Esophagus squamous epithelium (tissue), 5 donors: ENCODE measurements around the gene BMPR1B. TPM values are rescaled to one million over a fixed set of nuclear protein-coding genes. Genes with fewer than 3 reads are reported as not detected.

ENCODE experiments used
- DNase-seq: peaks from one replicate; lab custom pipeline; 2025; lab: John Stamatoyannopoulos, UW
- H3K27ac ChIP-seq, 4 donors: fragments of 200-600 bp; sonication (generic); one replicate each; pipeline ENCODE4 v1.5.1; 2016 to 2019; ENCODE audit warnings: mild to moderate bottlenecking in 1 of 4
- H3K27me3 ChIP-seq, 4 donors: fragments of 200-600 bp; sonication (generic); 1 replicate in 3 of 4; 2 replicates in 1 of 4; pipeline versions ENCODE4 v1.5.1 to v1.6.0; 2017 to 2021; ENCODE audit warnings: antibody characterized with exemption in 1 of 4
- H3K36me3 ChIP-seq, 3 donors: fragments of 200-600 bp; sonication (generic); one replicate each; pipeline ENCODE4 v1.5.1; 2016 to 2019
- H3K4me1 ChIP-seq, 3 donors: fragments of 200-600 bp; sonication (generic); one replicate each; pipeline ENCODE4 v1.5.1; 2017 to 2019
- H3K4me3 ChIP-seq, 4 donors: fragments of 200-600 bp; sonication (generic); 1 replicate in 3 of 4; 2 replicates in 1 of 4; pipeline ENCODE4 v1.5.1; 2016 to 2019; ENCODE audit warnings: mild to moderate bottlenecking in 2 of 4, moderate library complexity in 1 of 4
- H3K9me3 ChIP-seq, 3 donors: fragments of 200-600 bp; sonication (generic); one replicate each; pipeline ENCODE4 v1.5.1; 2016 to 2019
- POLR2A ChIP-seq, 4 donors: fragments of 450-650 bp; IDR thresholded peaks; one replicate each; pipeline ENCODE4 v1.6.1; 2017; ENCODE audit warnings: antibody characterized with exemption in 4 of 4, mild to moderate bottlenecking in 4 of 4, moderate library complexity in 3 of 4
- WGBS, 2 donors: methylation state at CpG; one replicate each; pipeline ENCODE4 v1.1.5; 2018; 5-methylcytosine and 5-hydroxymethylcytosine counted together
- intact Hi-C: fragments of 100-400 bp; cut with DNase I; formaldehyde crosslinking; loops from one replicate; pipeline ENCODE4 v1.15.0; 2022
- total RNA-seq, 4 donors: library from RNA; depleted of rRNA; stranded (reverse); fragments of >200 nt; gene quantifications; one replicate each; pipeline ENCODE4 v1.1.0, GENCODE V29; 2016
- TF ChIP-seq, protein P1 (sequence below), 6 experiments: fragments of 450-650 bp in 4 of 6; fragments of 200-600 bp in 2 of 6; sonication (generic) in 2 of 6; IDR thresholded peaks; one replicate each; pipeline ENCODE4 v1.5.1; 2016 to 2019; ENCODE audit warnings: antibody characterized with exemption in 6 of 6, mild to moderate bottlenecking in 4 of 6, moderate library complexity in 4 of 6
- donor health status: DM: yes; HTN: yes; CAD: no.

BMPR1B gene
- total RNA-seq, 4 donors from 2014 or later: 0.09 to 0.66 (median 0.38) TPM; not detected in 1

DNA sequence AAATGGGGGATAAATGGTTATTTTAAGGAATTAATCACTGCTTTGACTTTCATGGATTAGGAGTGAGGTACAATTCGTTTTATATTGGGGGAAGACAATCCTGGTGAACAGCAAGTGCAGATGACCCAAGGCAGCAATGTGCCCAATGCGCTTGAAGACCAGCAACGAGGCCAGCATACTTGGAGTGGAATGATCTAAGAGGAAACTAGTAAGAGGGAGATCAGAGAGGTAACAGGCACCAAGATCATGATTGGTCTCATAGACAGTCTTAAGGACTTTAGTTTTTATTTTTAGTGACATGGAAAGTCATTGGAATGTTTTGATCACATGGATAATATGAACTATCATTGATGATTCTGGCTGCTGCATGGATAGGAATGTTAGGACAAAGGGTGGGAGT is 90.6 kb downstream of the BMPR1B start:
- TF ChIP-seq, protein P1, sequence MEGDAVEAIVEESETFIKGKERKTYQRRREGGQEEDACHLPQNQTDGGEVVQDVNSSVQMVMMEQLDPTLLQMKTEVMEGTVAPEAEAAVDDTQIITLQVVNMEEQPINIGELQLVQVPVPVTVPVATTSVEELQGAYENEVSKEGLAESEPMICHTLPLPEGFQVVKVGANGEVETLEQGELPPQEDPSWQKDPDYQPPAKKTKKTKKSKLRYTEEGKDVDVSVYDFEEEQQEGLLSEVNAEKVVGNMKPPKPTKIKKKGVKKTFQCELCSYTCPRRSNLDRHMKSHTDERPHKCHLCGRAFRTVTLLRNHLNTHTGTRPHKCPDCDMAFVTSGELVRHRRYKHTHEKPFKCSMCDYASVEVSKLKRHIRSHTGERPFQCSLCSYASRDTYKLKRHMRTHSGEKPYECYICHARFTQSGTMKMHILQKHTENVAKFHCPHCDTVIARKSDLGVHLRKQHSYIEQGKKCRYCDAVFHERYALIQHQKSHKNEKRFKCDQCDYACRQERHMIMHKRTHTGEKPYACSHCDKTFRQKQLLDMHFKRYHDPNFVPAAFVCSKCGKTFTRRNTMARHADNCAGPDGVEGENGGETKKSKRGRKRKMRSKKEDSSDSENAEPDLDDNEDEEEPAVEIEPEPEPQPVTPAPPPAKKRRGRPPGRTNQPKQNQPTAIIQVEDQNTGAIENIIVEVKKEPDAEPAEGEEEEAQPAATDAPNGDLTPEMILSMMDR (IDR thresholded peaks at IDR 0.05): no peak
- no peak for TF ChIP-seq POLR2A (IDR thresholded peaks at IDR 0.05)
- peaks cover 0 to 4% (median 0%) of the 10 kb centered on the region in 3 donors for H3K9me3 ChIP-seq
- no peaks in the 10 kb centered on the region for H3K4me1 ChIP-seq
- DNase-seq: no peak
- intact Hi-C loops: no loop called here
- H3K36me3 ChIP-seq: no peaks in the 10 kb centered on the region
- no peak overlapping the region for H3K27ac ChIP-seq
- WGBS, 2 donors: 75 to 81% methylated on average over 3 of the region's 3 CpGs
- no peak overlapping the region for H3K4me3 ChIP-seq
- no peaks in the 10 kb centered on the region for H3K27me3 ChIP-seq

DNA sequence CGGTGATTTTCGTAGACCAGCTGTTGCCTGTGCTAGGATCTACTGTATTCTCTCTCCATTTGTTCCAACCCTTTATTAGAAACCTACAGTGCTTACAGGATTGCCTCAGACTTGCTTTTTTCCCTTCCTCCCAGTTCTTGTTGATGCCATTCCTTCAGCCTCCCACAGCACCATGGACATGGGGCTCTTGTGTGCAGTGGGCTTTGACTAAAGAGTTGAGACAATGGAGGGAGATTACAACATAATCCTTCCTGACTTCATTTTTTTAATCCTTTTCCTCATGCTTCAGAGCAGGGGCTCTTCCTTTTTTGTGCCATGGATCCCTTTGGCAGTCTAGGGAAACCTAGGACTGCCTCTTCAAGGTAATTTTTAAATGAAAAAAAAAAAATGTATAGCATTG is 92.1 kb downstream of the BMPR1B start:
- H3K4me1 ChIP-seq: no peaks in the 10 kb centered on the region
- intact Hi-C loops: no loop called here
- H3K9me3 ChIP-seq: peaks cover 0 to 4% (median 0%) of the 10 kb centered on the region in 3 donors
- TF ChIP-seq, protein P1 (IDR thresholded peaks at IDR 0.05): no peak
- TF ChIP-seq POLR2A (IDR thresholded peaks at IDR 0.05): no peak
- 87 to 91% methylated on average over 2 of the region's 2 CpGs for WGBS, 2 donors
- no peak overlapping the region for H3K4me3 ChIP-seq
- H3K27me3 ChIP-seq: no peaks in the 10 kb centered on the region
- no peak overlapping the region for H3K27ac ChIP-seq
- no peaks in the 10 kb centered on the region for H3K36me3 ChIP-seq
- no peak for DNase-seq

DNA sequence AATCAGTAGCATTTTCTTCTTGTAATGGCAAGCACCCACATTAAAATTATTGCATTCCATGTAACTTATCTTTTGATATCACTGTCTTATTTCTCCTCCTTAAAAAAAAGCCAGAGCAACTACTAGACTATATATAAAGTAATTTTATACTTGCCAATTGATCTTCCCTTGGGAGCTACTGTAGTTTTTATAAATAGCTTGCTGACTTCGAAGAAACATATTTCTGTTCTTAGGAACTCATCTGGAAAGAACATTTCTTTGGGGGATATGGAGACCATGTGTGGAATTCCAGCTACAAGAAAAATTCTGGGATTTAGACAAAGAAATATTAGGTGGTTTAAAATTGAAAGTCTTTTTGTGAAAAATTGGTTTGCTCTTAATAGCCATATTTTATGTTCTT is 94.9 kb downstream of the BMPR1B start:
- no peak for TF ChIP-seq POLR2A (IDR thresholded peaks at IDR 0.05)
- TF ChIP-seq, protein P1 (IDR thresholded peaks at IDR 0.05): no peak
- Histone ChIP-seq H3K36me3 (no peaks in the 10 kb centered on the region), H3K27me3 (no peaks in the 10 kb centered on the region), H3K9me3 (no peaks in the 10 kb centered on the region), H3K4me1 (no peaks in the 10 kb centered on the region), H3K4me3 (no peak overlapping the region), H3K27ac (no peak overlapping the region)
- intact Hi-C loops: no loop called here
- DNase-seq: no peak
- 40 to 42% methylated on average over 1 of the region's 1 CpG for WGBS, 2 donors

DNA sequence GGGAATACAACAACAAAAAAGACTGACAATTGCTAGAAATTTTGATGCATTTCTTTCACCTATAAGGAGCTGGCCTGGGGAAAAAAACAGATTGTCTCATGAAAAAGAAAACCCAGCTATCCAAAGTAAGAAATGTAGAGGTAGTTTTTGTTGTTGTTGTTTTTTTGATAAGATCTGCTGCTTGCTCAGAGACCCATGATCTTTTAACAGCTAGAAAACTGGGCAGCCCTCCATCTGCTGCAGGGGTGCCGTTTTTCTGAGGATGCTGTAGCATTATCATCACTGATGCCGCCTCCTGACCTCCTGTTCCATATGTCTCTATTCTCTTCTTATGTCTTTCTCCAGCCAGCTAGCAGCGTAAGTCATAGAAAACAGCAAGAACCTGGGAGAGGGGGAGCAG is 98.3 kb downstream of the BMPR1B start:
- 74 to 79% methylated on average over 3 of the region's 3 CpGs for WGBS, 2 donors
- Histone ChIP-seq H3K36me3 (no peaks in the 10 kb centered on the region), H3K4me1 (no peaks in the 10 kb centered on the region), H3K27me3 (no peaks in the 10 kb centered on the region), H3K4me3 (no peak overlapping the region), H3K27ac (no peak overlapping the region), H3K9me3 (no peaks in the 10 kb centered on the region)
- TF ChIP-seq POLR2A (IDR thresholded peaks at IDR 0.05): no peak
- TF ChIP-seq, protein P1 (IDR thresholded peaks at IDR 0.05): no peak
- intact Hi-C loops: no loop called here
- DNase-seq: no peak

DNA sequence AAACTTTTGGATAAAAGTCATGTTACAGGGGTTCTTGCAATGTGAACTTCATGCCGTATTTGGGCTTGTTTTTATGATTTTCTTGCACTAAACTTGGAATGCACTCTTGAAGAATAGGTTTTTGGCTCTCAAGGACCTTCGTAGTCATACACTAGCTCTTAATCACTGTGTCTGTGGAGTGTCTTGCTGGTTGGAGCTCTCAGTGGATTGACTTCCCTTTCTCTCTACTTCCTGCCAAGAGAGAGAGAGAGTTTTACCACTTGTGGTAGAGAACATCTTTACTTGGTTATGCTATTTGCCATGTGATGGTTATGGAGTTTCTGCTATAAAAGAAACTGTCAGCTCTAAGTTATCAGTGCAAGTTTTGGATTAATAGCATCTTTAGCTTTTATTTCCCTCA is 112.4 kb downstream of the BMPR1B start:
- Histone ChIP-seq H3K9me3 (no peaks in the 10 kb centered on the region), H3K36me3 (no peaks in the 10 kb centered on the region), H3K27me3 (no peaks in the 10 kb centered on the region), H3K4me1 (no peaks in the 10 kb centered on the region), H3K27ac (no peak overlapping the region), H3K4me3 (no peak overlapping the region)
- DNase-seq: no peak
- TF ChIP-seq, protein P1 (IDR thresholded peaks at IDR 0.05): no peak
- intact Hi-C loops: no loop called here
- WGBS, 2 donors: 61 to 81% methylated on average over 2 of the region's 2 CpGs
